K562 treated with DMSO at 1 percent for 24 hours (cell line): Measurements from ENCODE around the gene TIMM9. TPM values are rescaled to one million over a fixed set of nuclear protein-coding genes. Genes with fewer than 3 reads are reported as not detected.

ENCODE experiments used
- total RNA-seq: library from RNA; unstranded; fragments of 300-600 nt; gene quantifications from 2 replicates; pipeline ENCODE4 v1.2.3, GENCODE V29; 2022; ENCODE audit warnings: low read depth; ENCODE audit not compliant: insufficient read depth

Gene TIMM9
- 23.5 and 34.3 TPM in 2 replicates for total RNA-seq

GRCh38 chr14:58427281-58428117, at the start of gene TIMM9, which contains the start of gene KIAA0586:
Gene TIMM9, minus strand, starts transcription at chr14:58427531. Its CDS starts 15,586 bp downstream, at chr14:58411945.
Gene KIAA0586, plus strand, starts transcription at chr14:58427719. Its CDS starts 546 bp downstream, at chr14:58428265.

GRCh38 chr14:58395812-58396788, 31.2 kb downstream of the TIMM9 start, which contains the start of gene TOMM20L:
Gene TOMM20L, plus strand, starts transcription at chr14:58395930. Its CDS starts 28 bp downstream, at chr14:58395958.

Other genes with a start within 250 kb of the TIMM9 start
- gene ACTR10, start 227.4 kb downstream of the TIMM9 start, total RNA-seq = 14.6 and 25.2 TPM in 2 replicates
- gene PSMA3, start 182.7 kb downstream of the TIMM9 start, total RNA-seq = 138 and 139 TPM in 2 replicates
- 5.3 and 6.0 TPM in 2 replicates for gene ARID4A, start 129.0 kb downstream of the TIMM9 start, total RNA-seq
- gene TOMM20L, start 31.6 kb downstream of the TIMM9 start, total RNA-seq = not detected in 2 replicates
- gene KIAA0586, start 188 bp upstream of the TIMM9 start, total RNA-seq = 6.4 and 8.7 TPM in 2 replicates
- 0.21 TPM in 1 of 2 replicates, not detected in the other for gene DACT1, start 210.4 kb upstream of the TIMM9 start, total RNA-seq